Spleen (tissue), 11 donors: ENCODE results near the gene SIN3B. TPM values are rescaled to one million over a fixed set of nuclear protein-coding genes. Genes with fewer than 3 reads are reported as not detected.

Experiments used
- DNase-seq: peaks from one replicate; pipeline ENCODE4 v3.0.0-alpha.2; 2020
- H3K27ac ChIP-seq, 8 donors: fragments of 200-600 bp; sonication (generic) in 7 of 8; 1 replicate in 4 of 8; 2 replicates in 4 of 8; pipeline versions ENCODE4 v1.5.0 to v1.8.0; 2016 to 2021; ENCODE audit warnings: inconsistent platforms in 4 of 8, mild to moderate bottlenecking in 4 of 8, moderate library complexity in 1 of 8
- H3K27me3 ChIP-seq, 7 donors: fragments of 200-600 bp; sonication (generic) in 6 of 7; replicated peaks in 1 of 7; 1 replicate in 4 of 7; 2 replicates in 3 of 7; pipeline versions ENCODE4 v1.5.0 to v1.8.0; 2016 to 2021; ENCODE audit warnings: inconsistent platforms in 3 of 7, mild to moderate bottlenecking in 1 of 7
- H3K36me3 ChIP-seq, 6 donors: fragments of 200-600 bp; sonication (generic) in 5 of 6; 1 replicate in 4 of 6; 2 replicates in 2 of 6; pipeline versions ENCODE4 v1.5.0 to v1.8.0; 2016 to 2021; ENCODE audit warnings: inconsistent platforms in 2 of 6
- H3K4me1 ChIP-seq, 6 donors: fragments of 200-600 bp; sonication (generic) in 5 of 6; 1 replicate in 3 of 6; 2 replicates in 3 of 6; pipeline versions ENCODE4 v1.5.0 to v1.8.0; 2016 to 2021; ENCODE audit warnings: inconsistent platforms in 3 of 6
- H3K4me3 ChIP-seq, 8 donors: fragments of 200-600 bp; sonication (generic) in 7 of 8; 1 replicate in 4 of 8; 2 replicates in 4 of 8; pipeline versions ENCODE4 v1.5.0 to v1.8.0; 2016 to 2021; ENCODE audit warnings: inconsistent platforms in 4 of 8, mild to moderate bottlenecking in 4 of 8, moderate library complexity in 2 of 8
- H3K9me3 ChIP-seq, 8 donors: fragments of 200-600 bp; sonication (generic) in 7 of 8; 1 replicate in 4 of 8; 2 replicates in 4 of 8; pipeline versions ENCODE4 v1.5.0 to v1.8.0; 2016 to 2021; ENCODE audit warnings: inconsistent platforms in 4 of 8
- POLR2A ChIP-seq, 3 donors: fragments of 450-650 bp; IDR thresholded peaks; one replicate each; pipeline ENCODE4 v1.5.1; 2017; ENCODE audit warnings: antibody characterized with exemption in 3 of 3, mild to moderate bottlenecking in 1 of 3
- POLR2AphosphoS5 ChIP-seq, 3 donors: sonication (generic); formaldehyde crosslinking; IDR thresholded peaks; one replicate each; pipeline ENCODE4 v1.5.1; 2017; ENCODE audit warnings: antibody characterized with exemption in 3 of 3
- WGBS, 5 donors: extraction: QIAGEN DNeasy Blood & Tissue Kit in 3 of 5; methylation state at CpG; one replicate each; pipeline versions ENCODE4 v1.1.5 to v1.1.7; 2013 to 2018; 5-methylcytosine and 5-hydroxymethylcytosine counted together
- intact Hi-C: fragments of 100-400 bp; cut with DNase I; formaldehyde crosslinking; loops from one replicate; pipeline ENCODE4 v1.15.0; 2023; ENCODE audit warnings: low total_unique reads
- polyA plus RNA-seq, 3 donors: library from polyadenylated mRNA; stranded (reverse); fragments of 200-250 nt; gene quantifications; one replicate each; pipeline ENCODE4 v1.2.1, GENCODE V29; 2013
- total RNA-seq, 7 donors: library from RNA; depleted of rRNA in 3 of 7; stranded (reverse); fragments of >200 nt in 3 of 7; fragmentation: NEBNext Ultra II Directional in 4 of 7; extraction: Animal tissue kit (Norgen Biotek cat#: 25700) in 4 of 7; gene quantifications; one replicate each; pipeline versions ENCODE4 v1.1.0 to v1.2.1, GENCODE V29; 2016 to 2021
- TF ChIP-seq, protein P1 (sequence below), 11 experiments: fragments of 200-600 bp in 7 of 11; fragments of 450-650 bp in 4 of 11; sonication (generic) in 4 of 11; IDR thresholded peaks in 8 of 11; conservative IDR thresholded peaks in 3 of 11; 1 replicate in 7 of 11; 2 replicates in 4 of 11; pipeline versions ENCODE4 v1.4.0 to v1.8.0; 2016 to 2021; ENCODE audit warnings: antibody characterized with exemption in 11 of 11, inconsistent platforms in 4 of 11, mild to moderate bottlenecking in 1 of 11
- donor health status: healthy with polysubstance abuse.
- donor health status: DM: no; HTN: no; CAD: no; lungs with moderate emphysema.
- donor health status: DM: no; HTN: no; CAD: no.
- donor health status: Bipolar disorder and iron deficiency.
- donor health status: healthy.
- donor health status: DM: no; HTN: no; CAD: no.
- donor health status: DM: yes; HTN: yes; CAD: no.

SIN3B gene
- total and polyA plus RNA-seq, 10 donors = 14.6 to 107 (median 67.6) TPM

GRCh38 chr19:16915135-16915534 is 85.9 kb downstream of the SIN3B start:
- no peaks in the 10 kb centered on the region for H3K36me3 ChIP-seq
- DNase-seq = peak; percentile 4
- intact Hi-C loops = no loop called here
- 54 to 72% (median 66%) methylated on average over 3 of the region's 3 CpGs for WGBS, 5 donors
- no peak overlapping the region for H3K27ac ChIP-seq
- peaks cover 6 to 64% (median 57%) of the 10 kb centered on the region in 8 donors for H3K9me3 ChIP-seq
- H3K4me1 ChIP-seq = no peaks in the 10 kb centered on the region
- no peak overlapping the region for H3K4me3 ChIP-seq
- H3K27me3 ChIP-seq = peaks cover 0 to 5% (median 0%) of the 10 kb centered on the region in 7 donors
- TF ChIP-seq, protein P1, sequence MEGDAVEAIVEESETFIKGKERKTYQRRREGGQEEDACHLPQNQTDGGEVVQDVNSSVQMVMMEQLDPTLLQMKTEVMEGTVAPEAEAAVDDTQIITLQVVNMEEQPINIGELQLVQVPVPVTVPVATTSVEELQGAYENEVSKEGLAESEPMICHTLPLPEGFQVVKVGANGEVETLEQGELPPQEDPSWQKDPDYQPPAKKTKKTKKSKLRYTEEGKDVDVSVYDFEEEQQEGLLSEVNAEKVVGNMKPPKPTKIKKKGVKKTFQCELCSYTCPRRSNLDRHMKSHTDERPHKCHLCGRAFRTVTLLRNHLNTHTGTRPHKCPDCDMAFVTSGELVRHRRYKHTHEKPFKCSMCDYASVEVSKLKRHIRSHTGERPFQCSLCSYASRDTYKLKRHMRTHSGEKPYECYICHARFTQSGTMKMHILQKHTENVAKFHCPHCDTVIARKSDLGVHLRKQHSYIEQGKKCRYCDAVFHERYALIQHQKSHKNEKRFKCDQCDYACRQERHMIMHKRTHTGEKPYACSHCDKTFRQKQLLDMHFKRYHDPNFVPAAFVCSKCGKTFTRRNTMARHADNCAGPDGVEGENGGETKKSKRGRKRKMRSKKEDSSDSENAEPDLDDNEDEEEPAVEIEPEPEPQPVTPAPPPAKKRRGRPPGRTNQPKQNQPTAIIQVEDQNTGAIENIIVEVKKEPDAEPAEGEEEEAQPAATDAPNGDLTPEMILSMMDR (IDR thresholded peaks at IDR 0.05 in 8 of 11, conservative IDR thresholded peaks at IDR 0.05 in 3 of 11) = no peak
- no peak for TF ChIP-seq POLR2AphosphoS5 (IDR thresholded peaks at IDR 0.05)
- TF ChIP-seq POLR2A (IDR thresholded peaks at IDR 0.05) = no peak

DNA sequence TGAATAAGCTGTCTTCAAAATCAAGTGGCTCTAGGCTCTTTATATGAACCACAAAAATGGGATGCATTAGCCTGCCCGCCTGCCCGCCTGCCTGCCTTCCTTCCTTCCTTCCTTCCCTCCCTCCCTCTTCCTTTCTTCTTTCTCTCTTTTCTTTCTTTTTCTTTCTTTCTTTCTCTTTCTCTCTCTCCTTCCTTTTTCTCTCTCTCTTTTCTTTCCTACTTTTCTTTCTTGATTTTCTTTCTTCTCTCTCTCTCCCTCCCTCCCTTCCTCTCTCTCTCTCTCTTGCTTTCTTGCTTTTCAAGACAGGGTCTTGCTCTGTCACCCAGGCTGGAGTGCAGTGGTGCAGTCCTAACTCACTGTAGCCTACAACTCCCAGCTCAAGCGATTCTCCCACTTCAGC is 86.5 kb downstream of the SIN3B start:
- intact Hi-C loops = no loop called here
- TF ChIP-seq, protein P1 (IDR thresholded peaks at IDR 0.05 in 8 of 11, conservative IDR thresholded peaks at IDR 0.05 in 3 of 11) = no peak
- TF ChIP-seq POLR2AphosphoS5 (IDR thresholded peaks at IDR 0.05) (no peak), POLR2A (IDR thresholded peaks at IDR 0.05) (no peak)
- DNase-seq = peak; percentile 15
- H3K27ac ChIP-seq = no peak overlapping the region
- H3K9me3 ChIP-seq = peaks cover 6 to 61% (median 57%) of the 10 kb centered on the region in 8 donors
- WGBS, 5 donors = 52 to 71% (median 58%) methylated on average over 3 of the region's 3 CpGs
- H3K36me3 ChIP-seq = no peaks in the 10 kb centered on the region
- no peak overlapping the region for H3K4me3 ChIP-seq
- peaks cover 0 to 5% (median 0%) of the 10 kb centered on the region in 7 donors for H3K27me3 ChIP-seq
- H3K4me1 ChIP-seq = no peaks in the 10 kb centered on the region

DNA sequence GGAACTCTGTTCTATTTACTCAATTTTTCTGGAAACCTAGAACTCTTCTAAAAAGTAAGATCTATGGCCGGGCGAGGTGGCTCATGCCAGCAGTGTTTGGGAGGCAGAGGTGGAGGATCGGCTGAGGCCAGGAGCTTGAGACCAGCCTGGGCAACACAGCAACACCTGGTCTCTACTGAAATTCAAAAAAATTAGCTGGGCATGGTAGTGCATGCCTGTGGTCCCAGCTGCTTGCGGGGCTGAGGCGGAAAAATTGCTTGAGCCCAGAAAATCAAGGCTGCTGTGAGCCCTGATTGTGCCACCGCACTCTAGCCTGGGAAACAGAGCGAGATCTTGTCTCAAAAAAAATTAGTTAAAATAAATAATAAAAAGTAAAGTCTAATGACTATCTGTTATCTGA is 88.2 kb downstream of the SIN3B start:
- H3K27ac ChIP-seq = no peak overlapping the region
- peaks cover 0 to 5% (median 0%) of the 10 kb centered on the region in 7 donors for H3K27me3 ChIP-seq
- H3K4me3 ChIP-seq = no peak overlapping the region
- intact Hi-C loops = no loop called here
- 78 to 91% (median 81%) methylated on average over 7 of the region's 7 CpGs for WGBS, 5 donors
- H3K4me1 ChIP-seq = no peaks in the 10 kb centered on the region
- peaks cover 5 to 45% (median 41%) of the 10 kb centered on the region in 8 donors for H3K9me3 ChIP-seq
- no peak for TF ChIP-seq POLR2A (IDR thresholded peaks at IDR 0.05)
- no peak for TF ChIP-seq POLR2AphosphoS5 (IDR thresholded peaks at IDR 0.05)
- TF ChIP-seq, protein P1 (IDR thresholded peaks at IDR 0.05 in 8 of 11, conservative IDR thresholded peaks at IDR 0.05 in 3 of 11) = no peak
- no peak for DNase-seq
- H3K36me3 ChIP-seq = no peaks in the 10 kb centered on the region

DNA sequence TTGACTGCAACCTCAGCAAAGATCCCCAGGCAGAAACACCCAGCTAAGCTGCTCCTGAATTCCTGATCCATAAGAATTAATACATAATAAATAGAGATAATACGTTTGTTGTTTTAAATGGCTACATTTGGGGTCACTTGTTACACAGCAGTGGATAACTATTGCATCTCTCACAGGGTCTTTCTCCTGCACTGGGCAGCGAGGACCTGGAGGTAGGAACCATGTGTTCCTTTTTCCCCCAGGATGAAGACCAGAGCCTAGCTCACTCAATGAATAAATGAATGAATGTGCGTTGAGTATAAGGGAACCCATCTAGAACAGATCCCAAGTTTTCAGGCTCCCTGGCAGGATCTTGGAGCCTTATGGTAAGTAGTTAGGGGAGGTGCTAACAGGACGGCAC is 90.3 kb downstream of the SIN3B start:
- Histone ChIP-seq H3K4me3 (no peak overlapping the region), H3K27me3 (peaks cover 0 to 5% (median 0%) of the 10 kb centered on the region in 7 donors), H3K9me3 (peaks cover 0 to 29% (median 21%) of the 10 kb centered on the region in 8 donors), H3K36me3 (no peaks in the 10 kb centered on the region), H3K27ac (no peak overlapping the region), H3K4me1 (no peaks in the 10 kb centered on the region)
- WGBS, 5 donors = 66 to 81% (median 72%) methylated on average over 4 of the region's 4 CpGs
- intact Hi-C loops = no loop called here
- no peak for TF ChIP-seq POLR2A (IDR thresholded peaks at IDR 0.05)
- TF ChIP-seq POLR2AphosphoS5 (IDR thresholded peaks at IDR 0.05) = no peak
- TF ChIP-seq, protein P1 (IDR thresholded peaks at IDR 0.05 in 8 of 11, conservative IDR thresholded peaks at IDR 0.05 in 3 of 11) = no peak
- DNase-seq = no peak
